Gastroesophageal sphincter (tissue), 4 donors: ENCODE results near the gene OBI1. TPM values are rescaled to one million over a fixed set of nuclear protein-coding genes. Genes with fewer than 3 reads are reported as not detected.

Experiments used
- ATAC-seq: fragments of 150-250 bp; one replicate; pipeline ENCODE4 v1.9.1; 2016; ENCODE audit warnings: mild to moderate bottlenecking, moderate library complexity
- H3K27ac ChIP-seq, 4 donors: fragments of 200-600 bp; sonication (generic) in 3 of 4; 1 replicate in 3 of 4; 2 replicates in 1 of 4; pipeline ENCODE4 v1.5.1; 2016 to 2019
- H3K27me3 ChIP-seq: fragments of 200-600 bp; sonication (generic); one replicate; pipeline ENCODE4 v1.5.1; 2019
- H3K36me3 ChIP-seq, 2 donors: fragments of 200-600 bp; sonication (generic); one replicate each; pipeline ENCODE4 v1.5.1; 2019; ENCODE audit warnings: control low read depth in 1 of 2
- H3K4me1 ChIP-seq, 3 donors: fragments of 200-600 bp; sonication (generic); 1 replicate in 2 of 3; 2 replicates in 1 of 3; pipeline ENCODE4 v1.5.1; 2016 to 2019; ENCODE audit warnings: control low read depth in 2 of 3
- H3K4me3 ChIP-seq, 2 donors: fragments of 200-600 bp; sonication (generic); one replicate each; pipeline ENCODE4 v1.5.1; 2019; ENCODE audit warnings: mild to moderate bottlenecking in 1 of 2, moderate library complexity in 1 of 2
- H3K9me3 ChIP-seq, 3 donors: fragments of 200-600 bp; sonication (generic); one replicate each; pipeline ENCODE4 v1.5.1; 2017 to 2019; ENCODE audit warnings: control low read depth in 2 of 3
- EP300 ChIP-seq: sonication (generic); formaldehyde crosslinking; IDR thresholded peaks from one replicate; pipeline ENCODE4 v1.6.1; 2017; ENCODE audit warnings: antibody characterized with exemption, mild to moderate bottlenecking
- POLR2A ChIP-seq, 2 donors: fragments of 450-650 bp; IDR thresholded peaks; one replicate each; pipeline ENCODE4 v1.6.1; 2017; ENCODE audit warnings: antibody characterized with exemption in 2 of 2, mild to moderate bottlenecking in 2 of 2, moderate library complexity in 1 of 2
- POLR2AphosphoS5 ChIP-seq: sonication (generic); formaldehyde crosslinking; IDR thresholded peaks from one replicate; pipeline ENCODE4 v1.6.1; 2017; ENCODE audit warnings: antibody characterized with exemption
- WGBS, 2 donors: methylation state at CpG; one replicate each; pipeline ENCODE4 v1.1.5; 2018; ENCODE audit warnings: low coverage in 1 of 2; 5-methylcytosine and 5-hydroxymethylcytosine counted together
- total RNA-seq, 4 donors: library from RNA; depleted of rRNA; stranded (reverse); fragments of >200 nt; gene quantifications; one replicate each; pipeline ENCODE4 v1.1.0, GENCODE V29; 2016
- TF ChIP-seq, protein P1 (sequence below), 4 experiments: fragments of 200-600 bp in 2 of 4; fragments of 450-650 bp in 2 of 4; sonication (generic) in 1 of 4; IDR thresholded peaks; one replicate each; pipeline ENCODE4 v1.5.1; 2017 to 2019; ENCODE audit warnings: antibody characterized with exemption in 4 of 4, mild to moderate bottlenecking in 2 of 4, moderate library complexity in 2 of 4

The OBI1 gene, protein sequence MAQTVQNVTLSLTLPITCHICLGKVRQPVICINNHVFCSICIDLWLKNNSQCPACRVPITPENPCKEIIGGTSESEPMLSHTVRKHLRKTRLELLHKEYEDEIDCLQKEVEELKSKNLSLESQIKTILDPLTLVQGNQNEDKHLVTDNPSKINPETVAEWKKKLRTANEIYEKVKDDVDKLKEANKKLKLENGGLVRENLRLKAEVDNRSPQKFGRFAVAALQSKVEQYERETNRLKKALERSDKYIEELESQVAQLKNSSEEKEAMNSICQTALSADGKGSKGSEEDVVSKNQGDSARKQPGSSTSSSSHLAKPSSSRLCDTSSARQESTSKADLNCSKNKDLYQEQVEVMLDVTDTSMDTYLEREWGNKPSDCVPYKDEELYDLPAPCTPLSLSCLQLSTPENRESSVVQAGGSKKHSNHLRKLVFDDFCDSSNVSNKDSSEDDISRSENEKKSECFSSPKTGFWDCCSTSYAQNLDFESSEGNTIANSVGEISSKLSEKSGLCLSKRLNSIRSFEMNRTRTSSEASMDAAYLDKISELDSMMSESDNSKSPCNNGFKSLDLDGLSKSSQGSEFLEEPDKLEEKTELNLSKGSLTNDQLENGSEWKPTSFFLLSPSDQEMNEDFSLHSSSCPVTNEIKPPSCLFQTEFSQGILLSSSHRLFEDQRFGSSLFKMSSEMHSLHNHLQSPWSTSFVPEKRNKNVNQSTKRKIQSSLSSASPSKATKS
- 10 to 100 TPM in 2 of 4 donors, 1 to 10 TPM in 2; 9.6 to 15.5 (median 10.7) TPM for total RNA-seq

- Histone ChIP-seq H3K36me3 (no peaks in the 10 kb centered on the region), H3K4me1 (peaks cover 6 to 43% (median 10%) of the 10 kb centered on the region in 3 donors), H3K27me3 (no peaks in the 10 kb centered on the region), H3K9me3 (no peaks in the 10 kb centered on the region), H3K4me3 (peak within 1 kb of the TSS; percentile 80 to 92), H3K27ac (peak within 1 kb of the TSS; percentile 39 to 84 (median 80))
- no peak for TF ChIP-seq POLR2A (IDR thresholded peaks at IDR 0.05)
- TF ChIP-seq EP300: no peak
- peak; percentile 89 for TF ChIP-seq POLR2AphosphoS5
- TF ChIP-seq, protein P1, sequence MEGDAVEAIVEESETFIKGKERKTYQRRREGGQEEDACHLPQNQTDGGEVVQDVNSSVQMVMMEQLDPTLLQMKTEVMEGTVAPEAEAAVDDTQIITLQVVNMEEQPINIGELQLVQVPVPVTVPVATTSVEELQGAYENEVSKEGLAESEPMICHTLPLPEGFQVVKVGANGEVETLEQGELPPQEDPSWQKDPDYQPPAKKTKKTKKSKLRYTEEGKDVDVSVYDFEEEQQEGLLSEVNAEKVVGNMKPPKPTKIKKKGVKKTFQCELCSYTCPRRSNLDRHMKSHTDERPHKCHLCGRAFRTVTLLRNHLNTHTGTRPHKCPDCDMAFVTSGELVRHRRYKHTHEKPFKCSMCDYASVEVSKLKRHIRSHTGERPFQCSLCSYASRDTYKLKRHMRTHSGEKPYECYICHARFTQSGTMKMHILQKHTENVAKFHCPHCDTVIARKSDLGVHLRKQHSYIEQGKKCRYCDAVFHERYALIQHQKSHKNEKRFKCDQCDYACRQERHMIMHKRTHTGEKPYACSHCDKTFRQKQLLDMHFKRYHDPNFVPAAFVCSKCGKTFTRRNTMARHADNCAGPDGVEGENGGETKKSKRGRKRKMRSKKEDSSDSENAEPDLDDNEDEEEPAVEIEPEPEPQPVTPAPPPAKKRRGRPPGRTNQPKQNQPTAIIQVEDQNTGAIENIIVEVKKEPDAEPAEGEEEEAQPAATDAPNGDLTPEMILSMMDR (IDR thresholded peaks at IDR 0.05): no peak
- peak; percentile 95 for ATAC-seq
- 0 to 3% methylated on average over 21 to 22 of the region's 67 CpGs for WGBS, 2 donors
Measured at GRCh38 chr13:78658630-78659449, at the start of gene OBI1. TSS of gene OBI1 (minus strand) at chr13:78659155. CDS start at chr13:78659120, 35 bp downstream.

- WGBS, 2 donors: 0% methylated on average over 1 of the region's 1 CpG
- H3K36me3 ChIP-seq: no peaks in the 10 kb centered on the region
- TF ChIP-seq POLR2A (IDR thresholded peaks at IDR 0.05) (no peak), EP300 (no peak), POLR2AphosphoS5 (no peak)
- TF ChIP-seq, protein P1 (IDR thresholded peaks at IDR 0.05): no peak
- no peaks in the 10 kb centered on the region for H3K4me1 ChIP-seq
- no peaks in the 10 kb centered on the region for H3K27me3 ChIP-seq
- no peaks in the 10 kb centered on the region for H3K9me3 ChIP-seq
- no peak overlapping the region for H3K4me3 ChIP-seq
- H3K27ac ChIP-seq: no peak overlapping the region
- ATAC-seq: no peak
Measured at GRCh38 chr13:78701383-78701782, 42.4 kb upstream of the OBI1 start.

GRCh38 chr13:78700121-78700910 lies 41.4 kb upstream of the OBI1 start:
- no peak for ATAC-seq
- 32 to 49% methylated on average over 3 of the region's 3 CpGs for WGBS, 2 donors
- H3K4me3 ChIP-seq: no peak overlapping the region
- no peak for TF ChIP-seq POLR2A (IDR thresholded peaks at IDR 0.05)
- no peak for TF ChIP-seq EP300
- no peak for TF ChIP-seq POLR2AphosphoS5
- TF ChIP-seq, protein P1 (IDR thresholded peaks at IDR 0.05): no peak
- no peaks in the 10 kb centered on the region for H3K9me3 ChIP-seq
- H3K36me3 ChIP-seq: no peaks in the 10 kb centered on the region
- H3K27ac ChIP-seq: no peak overlapping the region
- H3K4me1 ChIP-seq: no peaks in the 10 kb centered on the region
- H3K27me3 ChIP-seq: no peaks in the 10 kb centered on the region

DNA sequence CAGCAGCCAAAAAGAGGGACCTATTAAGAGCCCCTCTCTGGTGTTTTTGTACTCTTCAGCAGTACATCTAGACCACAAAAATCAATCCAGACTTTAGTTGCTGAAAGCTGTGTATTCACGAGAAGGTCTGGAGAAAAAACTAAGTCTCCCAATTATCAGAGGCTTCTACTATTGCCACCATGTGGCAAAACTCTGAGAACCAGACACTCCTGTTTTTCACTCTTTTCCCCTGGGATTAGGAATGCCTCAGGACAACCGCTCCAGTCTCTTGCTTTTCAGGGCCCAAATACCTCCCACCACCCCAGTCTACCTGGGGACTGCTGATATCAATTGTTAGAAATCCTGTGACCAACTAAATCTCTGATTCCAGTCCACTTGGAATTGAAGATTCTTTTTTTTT lies 30.1 kb upstream of the OBI1 start:
- Histone ChIP-seq H3K4me3 (no peak overlapping the region), H3K4me1 (no peaks in the 10 kb centered on the region), H3K36me3 (no peaks in the 10 kb centered on the region), H3K27me3 (peaks cover 6% of the 10 kb centered on the region), H3K9me3 (peaks cover 0 to 7% (median 0%) of the 10 kb centered on the region in 3 donors), H3K27ac (no peak overlapping the region)
- TF ChIP-seq POLR2AphosphoS5: no peak
- TF ChIP-seq POLR2A (IDR thresholded peaks at IDR 0.05): no peak
- no peak for TF ChIP-seq EP300
- TF ChIP-seq, protein P1 (IDR thresholded peaks at IDR 0.05): no peak
- WGBS, 2 donors: 53 to 57% methylated on average over 2 of the region's 2 CpGs
- ATAC-seq: no peak
